ENCODE measurements around the gene SMIM35.

SMIM35 gene

GRCh38 chr11:118068945-118069612, 17.7 kb downstream of the SMIM35 start:
- no peak for ATAC-seq
- TF ChIP-seq ZFP30 (CRISPR knock-in tag; IDR thresholded peaks at IDR 0.05) (no peak), RARB (CRISPR knock-in tag; IDR thresholded peaks at IDR 0.05) (no peak), GLIS3 (CRISPR knock-in tag; IDR thresholded peaks at IDR 0.05) (no peak), PATZ1 (CRISPR knock-in tag; IDR thresholded peaks at IDR 0.05; ENCODE audit: borderline replicate concordance) (no peak), ZNF565 (CRISPR knock-in tag; conservative IDR thresholded peaks at IDR 0.05; ENCODE audit: low read depth) (no peak), SNAI2 (CRISPR knock-in tag; IDR thresholded peaks at IDR 0.05) (no peak)

GRCh38 chr11:118068206-118068944, 18.4 kb downstream of the SMIM35 start:
- no peak for ATAC-seq
- TF ChIP-seq ISL1 (CRISPR knock-in tag; IDR thresholded peaks at IDR 0.05) (no peak), ZFP30 (CRISPR knock-in tag; IDR thresholded peaks at IDR 0.05) (no peak), POU6F1 (CRISPR knock-in tag; IDR thresholded peaks at IDR 0.05; ENCODE audit: borderline replicate concordance, low read depth) (no peak), CSRNP3 (CRISPR knock-in tag; IDR thresholded peaks at IDR 0.05) (no peak), RARB (CRISPR knock-in tag; IDR thresholded peaks at IDR 0.05) (no peak), OSR1 (CRISPR knock-in tag; IDR thresholded peaks at IDR 0.05) (no peak), CSDC2 (CRISPR knock-in tag; IDR thresholded peaks at IDR 0.05) (no peak), ZFP3 (CRISPR knock-in tag; IDR thresholded peaks at IDR 0.05) (no peak), PPARA (CRISPR knock-in tag; IDR thresholded peaks at IDR 0.05; ENCODE audit: borderline replicate concordance) (no peak), TOX (CRISPR knock-in tag; IDR thresholded peaks at IDR 0.05; ENCODE audit: borderline replicate concordance) (no peak), ARNTL (CRISPR knock-in tag; IDR thresholded peaks at IDR 0.05; ENCODE audit: borderline replicate concordance, low read depth) (no peak), ZNF565 (CRISPR knock-in tag; conservative IDR thresholded peaks at IDR 0.05; ENCODE audit: low read depth) (no peak), ZNF70 (CRISPR knock-in tag; IDR thresholded peaks at IDR 0.05) (no peak), ESRRG (CRISPR knock-in tag; IDR thresholded peaks at IDR 0.05) (no peak), ZNF8 (CRISPR knock-in tag; IDR thresholded peaks at IDR 0.05) (no peak), TSHZ2 (CRISPR knock-in tag; IDR thresholded peaks at IDR 0.05) (no peak), PATZ1 (CRISPR knock-in tag; IDR thresholded peaks at IDR 0.05; ENCODE audit: borderline replicate concordance) (no peak), CREB5 (CRISPR knock-in tag; IDR thresholded peaks at IDR 0.05; ENCODE audit: low read depth) (no peak), TCF4 (CRISPR knock-in tag; IDR thresholded peaks at IDR 0.05; ENCODE audit: borderline replicate concordance) (no peak), GLIS3 (CRISPR knock-in tag; IDR thresholded peaks at IDR 0.05) (no peak)

Measured in SK-N-SH treated with all-trans-retinoic acid at 6 μM for 48 hours (cell line).